A549 (cell line): ENCODE data around the gene UGT1A4.

ENCODE experiments used
- CTCF ChIP-seq: fragments of >200 bp; sonication (Bioruptor Twin); formaldehyde crosslinking; IDR thresholded peaks from 3 replicates; pipeline ENCODE4 v1.5.1; 2016
- HMGXB4 ChIP-seq: fragments of 250-450 bp; sonication (Bioruptor Pico); IDR thresholded peaks from 2 replicates; pipeline ENCODE4 v1.5.0; 2021; ENCODE audit warnings: mild to moderate bottlenecking, moderate library complexity, borderline replicate concordance
- POLR2A ChIP-seq: IDR thresholded peaks from 2 replicates; pipeline ENCODE4 v1.6.1; 2012; ENCODE audit warnings: mild to moderate bottlenecking, low read length
- RAD21 ChIP-seq, 2 experiments: fragments of >200 bp in 1 of 2; sonication (Bioruptor Twin) in 1 of 2; formaldehyde crosslinking in 1 of 2; IDR thresholded peaks in 1 of 2; conservative IDR thresholded peaks in 1 of 2; 2 replicates in 1 of 2; 3 replicates in 1 of 2; pipeline ENCODE4 v1.6.1; 2012 to 2018; ENCODE audit warnings: inconsistent platforms in 1 of 2

GRCh38 chr2:233680361-233681045 is 38.0 kb upstream of the UGT1A4 start:
- TF ChIP-seq POLR2A: no peak
- no peak for TF ChIP-seq CTCF
- TF ChIP-seq RAD21 (conservative IDR thresholded peaks at IDR 0.05 in 1 of 2, IDR thresholded peaks at IDR 0.05 in 1 of 2): no peak
- TF ChIP-seq HMGXB4 (CRISPR knock-in tag): no peak
